ENCODE results near the gene MAP7. TPM values are rescaled to one million over a fixed set of nuclear protein-coding genes. Genes with fewer than 3 reads are reported as not detected.

The MAP7 gene
- total RNA-seq, 1 donor: 1.4 TPM

DNA sequence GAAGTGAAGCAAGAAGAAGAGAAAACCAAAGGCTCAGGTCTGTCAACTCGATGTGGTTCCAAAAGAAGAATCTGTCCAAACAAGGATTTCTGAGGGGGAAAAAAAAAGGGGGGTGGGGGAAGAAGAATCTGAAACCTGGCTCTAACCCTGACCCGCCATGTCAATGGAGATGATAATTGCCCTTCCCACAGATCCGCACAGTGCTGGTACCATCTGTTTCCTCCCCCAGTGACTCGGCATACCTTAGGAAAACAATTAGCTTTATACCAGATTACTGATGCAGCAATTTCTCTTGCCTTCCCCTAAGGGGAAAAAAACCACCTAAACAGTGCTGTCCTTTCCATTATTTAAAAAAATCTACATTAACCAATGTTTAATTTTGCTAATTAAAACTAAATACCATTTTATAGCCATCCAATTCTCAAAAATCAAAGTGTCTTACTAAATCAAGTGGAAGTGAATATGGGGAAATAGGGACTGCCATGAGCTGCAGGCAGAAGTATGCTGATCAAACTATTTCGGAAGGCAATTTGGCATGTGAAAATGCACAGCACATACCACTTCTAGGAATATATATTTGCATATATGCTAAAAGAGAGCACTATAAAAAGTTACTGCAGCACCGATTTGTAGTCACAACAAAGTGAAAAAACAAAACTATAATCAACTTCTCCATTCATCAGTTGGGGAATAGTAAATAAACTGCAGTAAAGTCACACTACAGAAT is 46.8 kb downstream of the MAP7 start:
- Histone ChIP-seq H3K27me3 (ENCODE audit: insufficient read depth, low read length) (peaks cover 5% of the 10 kb centered on the region), H2AFZ (ENCODE audit: low read length) (no peak overlapping the region), H4K20me1 (ENCODE audit: insufficient read depth, low read length) (no peaks in the 10 kb centered on the region), H3K79me2 (ENCODE audit: insufficient read depth, low read length) (no peaks in the 10 kb centered on the region), H3K27ac (ENCODE audit: low read depth, low read length) (no peak overlapping the region), H3K36me3 (ENCODE audit: insufficient read depth, low read length) (no peaks in the 10 kb centered on the region), H3K9me3 (ENCODE audit: low read depth, low read length) (no peaks in the 10 kb centered on the region), H3K4me3 (ENCODE audit: insufficient read depth, low read length) (no peak overlapping the region), H3K4me1 (ENCODE audit: insufficient read depth, low read length) (no peaks in the 10 kb centered on the region), H3K4me2 (ENCODE audit: insufficient read depth, low read length) (no peak overlapping the region)
- TF ChIP-seq, protein P1, sequence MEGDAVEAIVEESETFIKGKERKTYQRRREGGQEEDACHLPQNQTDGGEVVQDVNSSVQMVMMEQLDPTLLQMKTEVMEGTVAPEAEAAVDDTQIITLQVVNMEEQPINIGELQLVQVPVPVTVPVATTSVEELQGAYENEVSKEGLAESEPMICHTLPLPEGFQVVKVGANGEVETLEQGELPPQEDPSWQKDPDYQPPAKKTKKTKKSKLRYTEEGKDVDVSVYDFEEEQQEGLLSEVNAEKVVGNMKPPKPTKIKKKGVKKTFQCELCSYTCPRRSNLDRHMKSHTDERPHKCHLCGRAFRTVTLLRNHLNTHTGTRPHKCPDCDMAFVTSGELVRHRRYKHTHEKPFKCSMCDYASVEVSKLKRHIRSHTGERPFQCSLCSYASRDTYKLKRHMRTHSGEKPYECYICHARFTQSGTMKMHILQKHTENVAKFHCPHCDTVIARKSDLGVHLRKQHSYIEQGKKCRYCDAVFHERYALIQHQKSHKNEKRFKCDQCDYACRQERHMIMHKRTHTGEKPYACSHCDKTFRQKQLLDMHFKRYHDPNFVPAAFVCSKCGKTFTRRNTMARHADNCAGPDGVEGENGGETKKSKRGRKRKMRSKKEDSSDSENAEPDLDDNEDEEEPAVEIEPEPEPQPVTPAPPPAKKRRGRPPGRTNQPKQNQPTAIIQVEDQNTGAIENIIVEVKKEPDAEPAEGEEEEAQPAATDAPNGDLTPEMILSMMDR (IDR thresholded peaks at IDR 0.05; ENCODE audit: extremely low read depth, low read depth, low read length): no peak
- no peak for DNase-seq (ENCODE audit: insufficient read length, low spot score, missing footprints)

DNA sequence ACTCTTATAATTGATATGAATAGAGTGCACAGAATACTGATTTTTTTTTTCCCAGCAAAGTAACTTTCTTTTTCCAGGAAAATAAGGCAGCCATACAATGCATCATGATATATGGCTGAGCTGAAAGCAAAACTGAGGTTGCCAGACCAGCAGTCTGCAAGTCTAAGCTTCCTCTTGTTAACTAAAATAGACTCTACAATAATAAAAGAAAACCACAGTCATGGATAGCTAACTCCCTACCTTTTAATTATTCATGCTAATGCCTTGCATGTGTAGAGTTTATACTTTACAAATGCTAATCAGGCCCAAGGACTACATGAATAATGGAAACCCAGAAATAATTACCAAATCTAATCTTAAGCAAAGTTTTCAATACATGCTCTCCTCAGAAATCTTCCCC is 47.4 kb downstream of the MAP7 start:
- no peak for DNase-seq (ENCODE audit: insufficient read length, low spot score, missing footprints)
- Histone ChIP-seq H3K27me3 (ENCODE audit: insufficient read depth, low read length) (peaks cover 5% of the 10 kb centered on the region), H2AFZ (ENCODE audit: low read length) (no peak overlapping the region), H3K4me1 (ENCODE audit: insufficient read depth, low read length) (no peaks in the 10 kb centered on the region), H3K36me3 (ENCODE audit: insufficient read depth, low read length) (no peaks in the 10 kb centered on the region), H3K4me2 (ENCODE audit: insufficient read depth, low read length) (no peak overlapping the region), H3K9me3 (ENCODE audit: low read depth, low read length) (no peaks in the 10 kb centered on the region), H3K4me3 (ENCODE audit: insufficient read depth, low read length) (no peak overlapping the region), H3K79me2 (ENCODE audit: insufficient read depth, low read length) (no peaks in the 10 kb centered on the region), H4K20me1 (ENCODE audit: insufficient read depth, low read length) (no peaks in the 10 kb centered on the region), H3K27ac (ENCODE audit: low read depth, low read length) (no peak overlapping the region)
- TF ChIP-seq, protein P1 (IDR thresholded peaks at IDR 0.05; ENCODE audit: extremely low read depth, low read depth, low read length): no peak

DNA sequence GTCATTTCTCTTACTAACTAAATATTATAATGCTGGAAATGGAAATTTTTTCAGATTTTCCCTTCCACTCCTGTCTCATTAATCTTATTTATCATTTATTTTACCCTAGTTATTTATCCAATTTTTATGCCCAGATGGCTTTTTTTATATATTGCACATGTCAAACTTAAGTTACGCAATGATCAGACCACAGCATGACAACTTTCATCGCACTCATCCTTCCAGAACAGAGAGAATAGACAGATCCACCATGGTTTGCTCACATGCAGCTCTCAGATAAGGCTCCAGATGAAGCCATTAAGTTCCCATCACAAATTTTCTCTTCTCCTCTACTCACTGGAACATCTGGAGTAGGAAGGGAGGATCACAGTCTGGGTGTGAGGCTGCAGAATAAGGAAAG is 48.7 kb downstream of the MAP7 start:
- H3K4me1 ChIP-seq (ENCODE audit: insufficient read depth, low read length): no peaks in the 10 kb centered on the region
- no peaks in the 10 kb centered on the region for H3K9me3 ChIP-seq (ENCODE audit: low read depth, low read length)
- no peak overlapping the region for H3K4me2 ChIP-seq (ENCODE audit: insufficient read depth, low read length)
- no peaks in the 10 kb centered on the region for H3K36me3 ChIP-seq (ENCODE audit: insufficient read depth, low read length)
- no peak overlapping the region for H3K4me3 ChIP-seq (ENCODE audit: insufficient read depth, low read length)
- no peaks in the 10 kb centered on the region for H3K79me2 ChIP-seq (ENCODE audit: insufficient read depth, low read length)
- H3K27me3 ChIP-seq (ENCODE audit: insufficient read depth, low read length): peaks cover 5% of the 10 kb centered on the region
- DNase-seq (ENCODE audit: insufficient read length, low spot score, missing footprints): no peak
- TF ChIP-seq, protein P1 (IDR thresholded peaks at IDR 0.05; ENCODE audit: extremely low read depth, low read depth, low read length): no peak
- H4K20me1 ChIP-seq (ENCODE audit: insufficient read depth, low read length): no peaks in the 10 kb centered on the region
- H2AFZ ChIP-seq (ENCODE audit: low read length): no peak overlapping the region
- H3K27ac ChIP-seq (ENCODE audit: low read depth, low read length): no peak overlapping the region

DNA sequence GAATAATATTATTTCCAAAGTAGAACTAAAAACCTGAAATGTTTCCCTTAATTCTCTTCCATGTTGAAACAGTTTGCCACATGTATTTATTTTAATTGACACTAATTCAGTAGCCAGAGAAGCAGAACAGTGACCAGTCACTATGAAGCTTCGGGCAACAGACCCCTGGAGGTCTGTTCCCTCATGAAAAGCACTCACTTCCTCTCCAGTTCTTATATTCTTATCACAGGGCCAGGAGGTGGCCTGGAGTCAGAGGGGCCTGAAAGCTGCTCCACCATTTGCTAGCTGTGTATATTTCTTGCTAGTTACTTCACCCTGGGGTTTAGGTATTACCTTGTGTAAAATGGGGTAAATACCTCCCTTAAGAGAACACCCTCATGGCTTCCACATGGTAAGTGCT is 49.1 kb downstream of the MAP7 start:
- no peaks in the 10 kb centered on the region for H4K20me1 ChIP-seq (ENCODE audit: insufficient read depth, low read length)
- DNase-seq (ENCODE audit: insufficient read length, low spot score, missing footprints): no peak
- no peak overlapping the region for H2AFZ ChIP-seq (ENCODE audit: low read length)
- TF ChIP-seq, protein P1 (IDR thresholded peaks at IDR 0.05; ENCODE audit: extremely low read depth, low read depth, low read length): no peak
- H3K4me3 ChIP-seq (ENCODE audit: insufficient read depth, low read length): no peak overlapping the region
- H3K27ac ChIP-seq (ENCODE audit: low read depth, low read length): no peak overlapping the region
- no peaks in the 10 kb centered on the region for H3K4me1 ChIP-seq (ENCODE audit: insufficient read depth, low read length)
- H3K36me3 ChIP-seq (ENCODE audit: insufficient read depth, low read length): no peaks in the 10 kb centered on the region
- peaks cover 5% of the 10 kb centered on the region for H3K27me3 ChIP-seq (ENCODE audit: insufficient read depth, low read length)
- no peaks in the 10 kb centered on the region for H3K9me3 ChIP-seq (ENCODE audit: low read depth, low read length)
- H3K79me2 ChIP-seq (ENCODE audit: insufficient read depth, low read length): no peaks in the 10 kb centered on the region
- H3K4me2 ChIP-seq (ENCODE audit: insufficient read depth, low read length): no peak overlapping the region

Data from osteoblast (primary cell).